ENCODE results near the gene MYPOP.

DNA sequence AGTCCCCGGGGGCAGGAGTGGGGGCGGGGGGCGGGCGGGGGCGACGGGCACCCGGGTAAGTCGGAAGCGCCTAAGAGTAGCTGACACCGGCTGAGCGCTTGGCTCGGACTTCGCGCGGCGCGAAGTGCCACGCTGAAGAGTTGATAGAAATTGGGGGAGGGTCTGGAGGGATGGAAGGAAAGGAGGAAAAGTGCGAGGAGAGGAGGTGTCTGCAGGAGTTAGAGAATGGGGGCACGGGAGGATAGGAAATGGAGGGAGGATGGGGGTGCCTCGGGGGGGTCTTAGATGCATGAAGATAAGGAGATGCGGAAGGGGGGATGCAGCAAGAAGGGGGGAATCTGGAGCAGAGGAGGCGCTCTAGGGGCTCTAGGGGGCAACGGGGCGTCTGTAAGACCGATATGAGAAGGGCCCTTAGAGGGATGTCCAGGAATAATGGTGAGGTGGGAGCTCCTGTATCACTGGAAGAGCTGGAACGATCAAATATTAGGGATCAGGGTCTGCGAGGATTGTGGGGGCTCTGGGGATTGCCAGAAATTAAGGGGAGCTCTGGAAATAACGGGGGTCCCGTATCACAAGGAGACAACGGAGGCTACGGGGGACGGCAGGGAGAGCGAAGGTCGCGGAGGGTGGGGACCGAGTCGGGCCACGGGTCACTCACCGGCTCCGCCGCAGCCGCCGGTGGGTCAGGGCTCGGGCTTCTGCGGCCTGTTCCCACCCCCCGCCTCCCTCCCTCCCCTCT lies at the start of gene MYPOP:
- TF ChIP-seq CTCF (IDR thresholded peaks at IDR 0.05) (no peak), POLR2AphosphoS5 (IDR thresholded peaks at IDR 0.05) (no peak), POLR2A (IDR thresholded peaks at IDR 0.05) (no peak)

Data from prostate gland (tissue), 2 donors.